RWPE1 (cell line): Measurements from ENCODE around the gene USP28.

Experiments
- CTCF ChIA-PET: fragments of 350-600 bp; sonication (Branson Sonifier 250); formaldehyde crosslinking; extraction: SDS; loops from one replicate; lab custom pipeline; 2021; lab: Yijun Ruan, JAX
- POLR2A ChIA-PET: fragments of 400-600 bp; formaldehyde crosslinking; extraction: SDS; loops from one replicate; lab custom pipeline; 2020; ENCODE audit warnings: antibody characterized with exemption; ENCODE audit not compliant: low non-redundant PET; lab: Yijun Ruan, JAX
- DNase-seq: peaks from one replicate; pipeline ENCODE4 v3.0.0; 2012; ENCODE audit warnings: low spot score
- H3K27ac ChIP-seq: fragments of 450-650 bp; 2 replicates; pipeline ENCODE4 v1.5.1; 2017
- TF ChIP-seq, protein P1 (sequence below): fragments of 450-650 bp; conservative IDR thresholded peaks from 2 replicates; pipeline ENCODE4 v1.5.1; 2017; ENCODE audit warnings: low read depth, mild to moderate bottlenecking

The USP28 gene

DNA sequence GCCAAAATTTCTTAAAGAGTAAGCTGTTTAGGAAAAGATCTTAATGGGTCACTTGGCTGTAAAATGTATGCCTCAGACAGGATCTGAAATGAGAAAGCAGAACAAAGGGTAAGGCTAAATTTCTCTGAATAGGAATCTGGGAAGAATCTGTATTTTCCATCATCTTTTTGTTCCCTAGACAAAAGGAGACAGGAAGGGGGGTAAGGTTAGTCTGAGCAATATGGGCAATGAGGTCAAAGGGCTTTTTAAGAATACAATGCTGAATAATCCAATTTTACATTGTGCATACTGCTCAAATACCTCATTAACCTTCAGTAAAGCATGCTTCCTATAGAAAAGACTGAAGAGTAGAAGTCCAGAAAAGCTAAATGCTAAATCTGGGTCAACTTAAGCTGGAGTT, 61.2 kb downstream of the USP28 start:
- CTCF ChIA-PET = interaction anchor here (0.7 kb wide), 1 partner anchor 33 kb away, joined by 3 read pairs; no protein-coding TSS in a partner anchor
- no peak overlapping the region for H3K27ac ChIP-seq
- TF ChIP-seq, protein P1, sequence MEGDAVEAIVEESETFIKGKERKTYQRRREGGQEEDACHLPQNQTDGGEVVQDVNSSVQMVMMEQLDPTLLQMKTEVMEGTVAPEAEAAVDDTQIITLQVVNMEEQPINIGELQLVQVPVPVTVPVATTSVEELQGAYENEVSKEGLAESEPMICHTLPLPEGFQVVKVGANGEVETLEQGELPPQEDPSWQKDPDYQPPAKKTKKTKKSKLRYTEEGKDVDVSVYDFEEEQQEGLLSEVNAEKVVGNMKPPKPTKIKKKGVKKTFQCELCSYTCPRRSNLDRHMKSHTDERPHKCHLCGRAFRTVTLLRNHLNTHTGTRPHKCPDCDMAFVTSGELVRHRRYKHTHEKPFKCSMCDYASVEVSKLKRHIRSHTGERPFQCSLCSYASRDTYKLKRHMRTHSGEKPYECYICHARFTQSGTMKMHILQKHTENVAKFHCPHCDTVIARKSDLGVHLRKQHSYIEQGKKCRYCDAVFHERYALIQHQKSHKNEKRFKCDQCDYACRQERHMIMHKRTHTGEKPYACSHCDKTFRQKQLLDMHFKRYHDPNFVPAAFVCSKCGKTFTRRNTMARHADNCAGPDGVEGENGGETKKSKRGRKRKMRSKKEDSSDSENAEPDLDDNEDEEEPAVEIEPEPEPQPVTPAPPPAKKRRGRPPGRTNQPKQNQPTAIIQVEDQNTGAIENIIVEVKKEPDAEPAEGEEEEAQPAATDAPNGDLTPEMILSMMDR = no peak
- POLR2A ChIA-PET = no interaction called here
- DNase-seq = no peak

GRCh38 chr11:113808931-113809330, 66.4 kb downstream of the USP28 start:
- DNase-seq = no peak
- H3K27ac ChIP-seq = no peak overlapping the region
- TF ChIP-seq, protein P1 = no peak
- CTCF ChIA-PET = no interaction called here
- POLR2A ChIA-PET = no interaction called here

DNA sequence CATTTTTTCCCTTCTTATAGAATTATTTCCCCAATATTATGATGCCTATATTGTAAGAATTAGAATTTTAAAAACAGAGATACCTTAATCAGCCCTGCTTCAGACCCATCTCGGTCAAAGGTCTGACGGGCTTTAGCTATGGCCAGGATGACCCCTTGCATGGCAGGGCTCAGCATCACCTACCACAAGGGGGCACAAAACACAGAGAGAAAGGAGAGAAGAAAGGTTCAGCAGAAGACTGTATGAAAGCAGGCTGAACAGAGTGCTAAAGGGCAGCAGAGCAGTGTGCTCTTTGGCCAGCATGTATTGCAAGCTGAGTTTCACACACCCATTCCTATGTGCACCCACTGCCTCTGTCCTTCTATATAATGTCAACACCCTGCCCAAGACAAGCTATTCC, 69.0 kb downstream of the USP28 start:
- no peak overlapping the region for H3K27ac ChIP-seq
- no peak for DNase-seq
- TF ChIP-seq, protein P1 = 0 out of 2 replicates have a peak, but pooled peaks have one; percentile 17
- ChIA-PET POLR2A (no interaction called here), CTCF (interaction anchor here (0.6 to 1.9 kb wide), 5 partner anchors 14 to 622 kb away, joined by 3 to 11 read pairs (median 3); no protein-coding TSS in a partner anchor)

DNA sequence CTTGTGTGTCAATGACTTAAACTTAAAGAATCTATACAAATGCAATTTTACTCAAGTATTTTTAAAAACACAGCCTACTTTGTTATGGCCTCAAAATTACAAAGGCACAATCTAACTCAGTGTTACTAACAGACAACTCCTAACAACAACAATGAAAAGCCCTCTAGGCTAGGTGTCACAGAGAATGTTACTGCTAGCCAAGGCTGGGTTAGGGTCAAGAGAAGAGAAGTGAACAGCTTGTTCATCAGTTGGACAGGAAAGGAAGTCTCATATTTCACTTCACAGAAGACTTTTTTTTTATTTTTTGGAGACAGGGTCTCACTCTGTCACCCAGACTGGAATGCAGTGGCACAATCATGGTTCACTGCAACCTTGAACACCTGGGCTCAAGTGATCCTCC, 69.7 kb downstream of the USP28 start:
- no peak overlapping the region for H3K27ac ChIP-seq
- TF ChIP-seq, protein P1 = no peak
- ChIA-PET CTCF (interaction anchor here (1.1 to 1.9 kb wide), 2 partner anchors 26 to 455 kb away, joined by 4 to 11 read pairs; no protein-coding TSS in a partner anchor), POLR2A (no interaction called here)
- DNase-seq = no peak

DNA sequence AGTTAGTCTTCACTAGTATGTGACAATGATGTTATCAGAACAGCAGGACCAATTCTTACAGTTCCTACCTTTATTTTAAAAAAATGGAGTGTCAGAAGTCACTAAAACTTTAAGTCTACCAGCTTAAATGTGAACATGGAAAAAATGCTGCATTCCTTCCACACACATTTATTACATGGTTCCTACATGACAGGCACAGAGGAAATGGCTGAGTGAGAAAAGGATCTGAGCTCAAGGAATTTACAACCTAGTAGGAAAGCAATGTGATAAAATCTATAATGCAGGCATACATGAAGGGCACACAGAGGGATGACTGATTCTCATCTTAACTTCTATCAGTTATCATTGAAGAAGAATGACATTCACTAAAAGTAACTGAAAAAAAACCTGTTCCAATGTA, 72.8 kb downstream of the USP28 start:
- ChIA-PET POLR2A (no interaction called here), CTCF (no interaction called here)
- no peak overlapping the region for H3K27ac ChIP-seq
- DNase-seq = no peak
- TF ChIP-seq, protein P1 = no peak

DNA sequence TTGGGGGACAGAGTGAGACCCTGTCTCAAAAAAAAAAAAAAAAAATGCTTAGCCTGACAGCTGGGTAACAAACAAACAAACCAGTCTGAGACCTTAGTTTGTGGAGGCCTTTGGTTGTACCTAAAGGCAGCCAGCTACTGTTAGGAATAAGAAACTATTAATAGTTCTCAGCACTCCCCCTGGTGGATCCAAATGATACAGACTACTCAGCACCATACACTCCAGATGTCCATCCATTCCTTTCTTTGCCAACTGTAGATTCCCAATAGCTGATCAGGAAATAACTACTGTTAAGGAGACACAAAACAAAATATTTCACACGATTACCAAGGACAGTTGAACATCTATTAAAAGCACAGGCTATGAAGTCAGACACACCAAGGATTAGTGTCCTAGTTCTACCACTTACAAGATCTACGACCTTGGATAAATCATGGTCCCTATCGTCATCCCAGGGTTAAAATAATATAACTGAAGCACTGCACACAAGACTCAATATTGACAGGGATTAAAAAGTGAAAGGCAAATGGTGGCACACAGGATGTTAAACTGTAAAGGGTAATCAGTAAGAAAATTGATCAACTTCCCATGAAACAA, 78.6 kb downstream of the USP28 start:
- DNase-seq = peak; percentile 53
- POLR2A ChIA-PET = no interaction called here
- TF ChIP-seq, protein P1 = peak; percentile 73
- CTCF ChIA-PET = interaction anchor here (0.6 to 1.1 kb wide), 12 partner anchors 16 to 676 kb away, joined by 3 to 4 read pairs (median 3); partner anchors contain the start of genes CLDN25 and ZW10
- H3K27ac ChIP-seq = no peak overlapping the region
